Panc1 (cell line): ENCODE measurements around the gene PEX5L.

Experiments
- TCF7L2 ChIP-seq: IDR thresholded peaks from 2 replicates; pipeline ENCODE4 v1.6.1; 2011; ENCODE audit warnings: mild to moderate bottlenecking, low read depth, low read length, inconsistent platforms
- TF ChIP-seq, protein P1 (sequence below): fragments of 450-650 bp; IDR thresholded peaks from 2 replicates; pipeline ENCODE4 v1.5.1; 2017; ENCODE audit warnings: mild to moderate bottlenecking

DNA sequence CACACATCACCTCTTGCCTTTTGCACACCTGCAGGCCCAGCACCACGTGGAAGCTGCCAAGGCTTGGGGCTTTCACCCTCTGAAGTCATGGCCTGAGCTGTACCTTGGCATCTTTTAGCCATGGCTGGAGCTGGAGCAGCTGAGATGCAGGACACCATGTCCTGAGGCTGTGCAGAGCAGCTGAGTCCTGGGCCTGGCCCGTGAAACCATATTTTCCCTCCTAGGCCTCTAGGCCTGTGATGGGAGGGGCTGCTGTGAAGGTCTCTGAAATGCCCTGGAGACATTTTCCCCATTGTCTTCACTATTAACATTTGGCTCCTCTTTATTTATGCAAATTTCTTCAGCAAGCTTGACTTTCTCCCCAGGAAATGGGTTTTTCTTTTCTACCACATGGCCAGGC lies 41.9 kb upstream of the PEX5L start:
- TF ChIP-seq, protein P1, sequence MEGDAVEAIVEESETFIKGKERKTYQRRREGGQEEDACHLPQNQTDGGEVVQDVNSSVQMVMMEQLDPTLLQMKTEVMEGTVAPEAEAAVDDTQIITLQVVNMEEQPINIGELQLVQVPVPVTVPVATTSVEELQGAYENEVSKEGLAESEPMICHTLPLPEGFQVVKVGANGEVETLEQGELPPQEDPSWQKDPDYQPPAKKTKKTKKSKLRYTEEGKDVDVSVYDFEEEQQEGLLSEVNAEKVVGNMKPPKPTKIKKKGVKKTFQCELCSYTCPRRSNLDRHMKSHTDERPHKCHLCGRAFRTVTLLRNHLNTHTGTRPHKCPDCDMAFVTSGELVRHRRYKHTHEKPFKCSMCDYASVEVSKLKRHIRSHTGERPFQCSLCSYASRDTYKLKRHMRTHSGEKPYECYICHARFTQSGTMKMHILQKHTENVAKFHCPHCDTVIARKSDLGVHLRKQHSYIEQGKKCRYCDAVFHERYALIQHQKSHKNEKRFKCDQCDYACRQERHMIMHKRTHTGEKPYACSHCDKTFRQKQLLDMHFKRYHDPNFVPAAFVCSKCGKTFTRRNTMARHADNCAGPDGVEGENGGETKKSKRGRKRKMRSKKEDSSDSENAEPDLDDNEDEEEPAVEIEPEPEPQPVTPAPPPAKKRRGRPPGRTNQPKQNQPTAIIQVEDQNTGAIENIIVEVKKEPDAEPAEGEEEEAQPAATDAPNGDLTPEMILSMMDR: no peak
- no peak for TF ChIP-seq TCF7L2
